K562 (cell line): ENCODE measurements around the gene ZFP36. TPM values are rescaled to one million over a fixed set of nuclear protein-coding genes. Genes with fewer than 3 reads are reported as not detected.
A peak's percentile ranks its signal among the peaks of the same experiment; 100 is the strongest.

Experiments
- ATAC-seq: fragments of 200-7000 bp; cut with Tn5 transposase; 3 replicates; pipeline ENCODE4 v1.9.1; 2020; ENCODE audit warnings: moderate library complexity
- BruUV-seq: library from RNA; stranded (reverse); fragments of 400-500 nt; replicated peaks from 2 replicates; lab custom pipeline; 2021; lab: Mats Ljungman, UMichigan
- CTCF ChIA-PET: fragments of 300-600 bp; formaldehyde crosslinking; extraction: SDS; loops from one replicate; lab custom pipeline; 2021; ENCODE audit warnings: low intra/inter-chr PET ratio; lab: Yijun Ruan, JAX
- POLR2A ChIA-PET: fragments of 300-600, 350-650 bp; sonication (Branson Sonifier 250); formaldehyde crosslinking; extraction: SDS; loops from one replicate; lab custom pipeline; 2021; ENCODE audit warnings: antibody characterized with exemption, inconsistent platforms; lab: Yijun Ruan, JAX
- DNase-seq, 4 experiments: peaks; one replicate each; pipeline versions ENCODE4 v3.0.0 to v3.0.0-alpha.2; 2011 to 2018; ENCODE audit warnings: low spot score in 3 of 4, mixed read lengths in 3 of 4; ENCODE audit errors: extremely low read depth in 1 of 4
- FAIRE-seq: peaks from 2 replicates; lab custom pipeline; 2011; peaks lifted over from hg19 to GRCh38; lab: Jason Lieb, UNC
- H2AFZ ChIP-seq: 2 replicates; pipeline ENCODE4 v1.6.0; 2011; ENCODE audit warnings: low read depth, low read length, control low read depth, inconsistent platforms
- H3K27ac ChIP-seq: fragments of 200-600 bp; 3 replicates; pipeline ENCODE4 v1.8.0; 2011; ENCODE audit warnings: low read depth, mild to moderate bottlenecking, control low read depth, inconsistent platforms, low read length, moderate library complexity, mixed read lengths; ENCODE audit errors: extremely low read depth
- H3K27me3 ChIP-seq, 2 experiments: fragments of 300-600 bp in 1 of 2; 2 replicates in 1 of 2; 3 replicates in 1 of 2; pipeline versions ENCODE4 v1.6.0 to v1.8.0; 2011; ENCODE audit warnings: inconsistent platforms in 2 of 2, low read length in 2 of 2, mild to moderate bottlenecking in 1 of 2, mixed read lengths in 1 of 2, moderate library complexity in 1 of 2; ENCODE audit not compliant: control insufficient read depth in 2 of 2, insufficient read depth in 2 of 2
- H3K36me3 ChIP-seq: fragments of 300-600 bp; 3 replicates; pipeline ENCODE4 v1.8.0; 2011; ENCODE audit warnings: mild to moderate bottlenecking, low read length, inconsistent platforms; ENCODE audit not compliant: control insufficient read depth, insufficient read depth
- H3K4me1 ChIP-seq, 2 experiments: fragments of 200-600 bp in 1 of 2; replicated peaks in 1 of 2; 2 replicates in 1 of 2; 3 replicates in 1 of 2; pipeline versions ENCODE4 v1.5.1 to v1.8.0; 2011; ENCODE audit warnings: inconsistent platforms in 2 of 2, low read length in 2 of 2, mild to moderate bottlenecking in 1 of 2, mixed read lengths in 1 of 2, moderate library complexity in 1 of 2; ENCODE audit not compliant: control insufficient read depth in 2 of 2, insufficient read depth in 2 of 2
- H3K4me2 ChIP-seq: 2 replicates; pipeline ENCODE4 v1.6.1; 2011; ENCODE audit warnings: low read length, control low read depth, inconsistent platforms, mixed read lengths; ENCODE audit not compliant: insufficient read depth
- H3K4me3 ChIP-seq: fragments of 200-600 bp; sonication (generic), shearing (Covaris generic); 2 replicates; pipeline ENCODE4 v1.5.1; 2016; ENCODE audit warnings: control low read depth, inconsistent platforms
- H3K79me2 ChIP-seq: fragments of 200-600 bp; 3 replicates; pipeline ENCODE4 v1.8.0; 2011; ENCODE audit warnings: low read length, inconsistent platforms; ENCODE audit not compliant: control insufficient read depth, insufficient read depth
- H3K9ac ChIP-seq, 2 experiments: 2 replicates each; pipeline versions ENCODE4 v1.6.0 to v1.6.1; 2011; ENCODE audit warnings: low read depth in 2 of 2, low read length in 2 of 2, control low read depth in 1 of 2, inconsistent platforms in 1 of 2, mild to moderate bottlenecking in 1 of 2, mixed read lengths in 1 of 2; ENCODE audit not compliant: insufficient read depth in 1 of 2
- H3K9me1 ChIP-seq: one replicate; pipeline ENCODE4 v1.6.0; 2011; ENCODE audit warnings: inconsistent platforms, mild to moderate bottlenecking, low read length, moderate library complexity; ENCODE audit not compliant: control insufficient read depth, insufficient read depth
- H3K9me3 ChIP-seq: replicated peaks from 2 replicates; pipeline ENCODE4 v1.5.1; 2011; ENCODE audit warnings: low read depth, low read length, inconsistent platforms; ENCODE audit not compliant: control insufficient read depth, insufficient read depth
- H4K20me1 ChIP-seq: replicated peaks from 2 replicates; pipeline ENCODE4 v1.6.1; 2011; ENCODE audit warnings: low read length, inconsistent platforms, mixed read lengths; ENCODE audit not compliant: control insufficient read depth, insufficient read depth
- CBFA2T3 ChIP-seq: fragments of 450-650 bp; IDR thresholded peaks from 2 replicates; pipeline ENCODE4 v1.6.1; 2017
- EHMT2 ChIP-seq: fragments of 450-650 bp; IDR thresholded peaks from 2 replicates; pipeline ENCODE4 v1.6.1; 2018; ENCODE audit warnings: antibody characterized with exemption
- HDGF ChIP-seq: fragments of 450-650 bp; IDR thresholded peaks from 2 replicates; pipeline ENCODE4 v1.6.1; 2016
- HNRNPH1 ChIP-seq: fragments of 200-400 bp; formaldehyde crosslinking; optimal IDR thresholded peaks from 2 replicates; pipeline ENCODE3; 2017; ENCODE audit warnings: low read depth, mild to moderate bottlenecking, low read length, moderate library complexity
- KDM1A ChIP-seq, 2 experiments: fragments of 450-650 bp; IDR thresholded peaks; 2 replicates each; pipeline ENCODE4 v1.6.1; 2016; ENCODE audit warnings: mild to moderate bottlenecking in 2 of 2
- MYBL2 ChIP-seq, 2 experiments: fragments of 450-650 bp in 1 of 2; sonication (generic) in 1 of 2; formaldehyde crosslinking in 1 of 2; IDR thresholded peaks; 2 replicates each; pipeline versions ENCODE4 v1.6.1 to v1.8.1; 2017 to 2022; ENCODE audit warnings: borderline replicate concordance in 1 of 2, inconsistent platforms in 1 of 2, low read depth in 1 of 2, mild to moderate bottlenecking in 1 of 2, missing genetic modification reagents in 1 of 2, moderate library complexity in 1 of 2
- POLR2B ChIP-seq: fragments of 450-650 bp; IDR thresholded peaks from 2 replicates; pipeline ENCODE4 v1.6.1; 2018; ENCODE audit warnings: low read depth; ENCODE audit not compliant: partially characterized antibody
- POLR3G ChIP-seq: IDR thresholded peaks from 2 replicates; pipeline ENCODE4 v1.6.1; 2011; ENCODE audit not compliant: insufficient read length, insufficient replicate concordance; ENCODE audit errors: extremely low read depth
- PRPF4 ChIP-seq: fragments of 200-400 bp; formaldehyde crosslinking; IDR thresholded peaks from one replicate; pipeline ENCODE4 v1.6.1; 2017; ENCODE audit warnings: low read length, low read depth, mild to moderate bottlenecking; ENCODE audit not compliant: insufficient read depth, poor library complexity, severe bottlenecking
- RERE ChIP-seq: sonication (generic); formaldehyde crosslinking; IDR thresholded peaks from 2 replicates; pipeline ENCODE4 v1.8.0; 2023; ENCODE audit warnings: missing genetic modification reagents, mild to moderate bottlenecking, borderline replicate concordance
- TRIM25 ChIP-seq: fragments of 450-650 bp; IDR thresholded peaks from 2 replicates; pipeline ENCODE4 v1.7.0; 2016; ENCODE audit warnings: borderline replicate concordance
- XRCC3 ChIP-seq: fragments of 450-650 bp; IDR thresholded peaks from 2 replicates; pipeline ENCODE4 v1.6.1; 2017; ENCODE audit warnings: mild to moderate bottlenecking, moderate library complexity
- YBX1 ChIP-seq: fragments of 450-650 bp; IDR thresholded peaks from 2 replicates; pipeline ENCODE4 v1.7.1; 2016; ENCODE audit warnings: mild to moderate bottlenecking
- ZNF133 ChIP-seq: fragments of 250-450 bp; sonication (Bioruptor Pico); IDR thresholded peaks from 2 replicates; pipeline ENCODE4 v1.4.0; 2020; ENCODE audit warnings: mild to moderate bottlenecking
- ZNF445 ChIP-seq: fragments of 250-450 bp; sonication (Bioruptor Pico); IDR thresholded peaks from 2 replicates; pipeline ENCODE4 v1.4.0; 2020; ENCODE audit warnings: low read depth, mild to moderate bottlenecking, moderate library complexity
- ZNF695 ChIP-seq: fragments of 450-650 bp; formaldehyde crosslinking; IDR thresholded peaks from 2 replicates; pipeline ENCODE4 v1.4.0; 2020; ENCODE audit warnings: mild to moderate bottlenecking, moderate library complexity
- WGBS: fragments of 100-300 bp; shearing (Covaris generic); methylation state at CpG from one replicate; pipeline ENCODE4 v1.1.6; 2016; ENCODE audit warnings: low coverage, mixed read lengths; ENCODE audit not compliant: insufficient coverage; ENCODE audit errors: missing lambda C conversion rate; 5-methylcytosine and 5-hydroxymethylcytosine counted together
- in situ Hi-C: fragments of 300-500 bp; cut with MboI; formaldehyde crosslinking; loops from 4 replicates; pipeline ENCODE4 v1.15.0; 2018; ENCODE audit warnings: inconsistent platforms, mixed read lengths
- intact Hi-C: fragments of 100-400 bp; cut with micrococcal nuclease; formaldehyde crosslinking; loops from 2 replicates; pipeline ENCODE4 v1.14.2; 2022
- polyA plus RNA-seq, 8 experiments: library from polyadenylated mRNA; depleted of rRNA in 4 of 8; stranded (reverse) in 5 of 8; unstranded in 3 of 8; fragments of >200 nt; fragmentation: Nextera tagmentation in 2 of 8; fragmentation: Illumina TruSeq in 1 of 8; extraction: Ambion mirVana in 2 of 8; extraction: Trizol in 1 of 8; gene quantifications; 2 replicates each; pipeline versions ENCODE4 v1.2.1 to v1.2.3, GENCODE V29; 2011 to 2014; ENCODE audit warnings: inconsistent platforms in 1 of 8, missing spikeins in 1 of 8
- total RNA-seq, 7 experiments: library from RNA; depleted of rRNA in 6 of 7; stranded (reverse); fragments of >200 nt in 6 of 7; fragmentation: Illumina TruSeq in 2 of 7; extraction: Trizol in 2 of 7; gene quantifications; 2 replicates each; pipeline versions ENCODE4 v1.2.1 to v1.2.3, GENCODE V29; 2011 to 2021; ENCODE audit warnings: low replicate concordance in 1 of 7

Gene ZFP36
- total and polyA plus RNA-seq, 9 of the 15 experiments (the other 6 are each of a cell fraction or from before 2014, with no cell fraction given), result 1.0 to 20.1 (median 3.5) TPM

GRCh38 chr19:39432677-39433025, 26.0 kb downstream of the ZFP36 start:
- peaks cover 37% of the 10 kb centered on the region for H3K36me3 ChIP-seq
- in situ Hi-C loops, result no loop called here
- no peaks in the 10 kb centered on the region for H3K9me3 ChIP-seq
- no peak overlapping the region for H3K4me3 ChIP-seq
- no peaks in the 10 kb centered on the region for H3K9me1 ChIP-seq
- no peak overlapping the region for H2AFZ ChIP-seq
- DNase-seq, result no peak
- CTCF ChIA-PET, result no interaction called here
- ATAC-seq, result no peak
- no peak for FAIRE-seq
- POLR2A ChIA-PET, result interaction anchor here (0.5 to 6.2 kb wide), 8 partner anchors 9 to 730 kb away, joined by 3 to 141 read pairs (median 3); no protein-coding TSS in a partner anchor
- WGBS, result 87% methylated on average over 8 of the region's 8 CpGs
- intact Hi-C loops, result no loop called here
- H3K27me3 ChIP-seq, result no peaks in the 10 kb centered on the region
- H3K4me2 ChIP-seq, result no peak overlapping the region
- peaks cover 28 to 37% of the 10 kb centered on the region in 2 experiments for H3K4me1 ChIP-seq
- H3K27ac ChIP-seq, result no peak overlapping the region
- BruUV-seq, result no TSS peak
- peaks cover 21% of the 10 kb centered on the region for H4K20me1 ChIP-seq
- peaks cover 32% of the 10 kb centered on the region for H3K79me2 ChIP-seq
- H3K9ac ChIP-seq, result peak overlapping the region in 1 of 2 experiments; percentile 58; a peak in 1 of 4 replicates
- TF ChIP-seq ZNF445, result no peak
- TF ChIP-seq HNRNPH1, result no peak
- TF ChIP-seq TRIM25, result no peak
- no peak for TF ChIP-seq ZNF133 (CRISPR knock-in tag)
- peak; percentile 22 for TF ChIP-seq POLR2B
- TF ChIP-seq HDGF, result no peak
- no peak for TF ChIP-seq YBX1
- TF ChIP-seq PRPF4, result no peak
- TF ChIP-seq CBFA2T3, result no peak
- TF ChIP-seq XRCC3, result no peak
- no peak for TF ChIP-seq ZNF695
- TF ChIP-seq KDM1A (IDR thresholded peaks at IDR 0.05), result no peak
- no peak for TF ChIP-seq EHMT2
- TF ChIP-seq POLR3G, result no peak
- TF ChIP-seq MYBL2 (IDR thresholded peaks at IDR 0.05; ENCODE audit: low read depth), result no peak
- no peak for TF ChIP-seq MYBL2 (CRISPR knock-in tag; IDR thresholded peaks at IDR 0.05; ENCODE audit: borderline replicate concordance)
- TF ChIP-seq RERE (CRISPR knock-in tag), result no peak
